SK-N-SH treated with all-trans-retinoic acid at 6 μM for 48 hours (cell line): ENCODE results near the gene LRIG2.

ENCODE experiments used
- ARNTL ChIP-seq: fragments of 450-650 bp; formaldehyde crosslinking; IDR thresholded peaks from 2 replicates; pipeline ENCODE4 v1.5.0; 2020; ENCODE audit warnings: low read depth, mild to moderate bottlenecking, moderate library complexity, borderline replicate concordance
- BACH2 ChIP-seq: fragments of 250-450 bp; sonication (Bioruptor Pico); IDR thresholded peaks from 2 replicates; pipeline ENCODE4 v1.9.0; 2021; ENCODE audit warnings: mild to moderate bottlenecking, borderline replicate concordance
- CSDC2 ChIP-seq: fragments of 250-450 bp; sonication (Bioruptor Pico); IDR thresholded peaks from 2 replicates; pipeline ENCODE4 v1.5.0; 2020; ENCODE audit warnings: mild to moderate bottlenecking, moderate library complexity
- GLIS3 ChIP-seq: fragments of 250-450 bp; sonication (Bioruptor Pico); IDR thresholded peaks from 2 replicates; pipeline ENCODE4 v1.5.0; 2020; ENCODE audit warnings: mild to moderate bottlenecking, moderate library complexity
- ISL1 ChIP-seq: fragments of 250-450 bp; sonication (Bioruptor Pico); IDR thresholded peaks from 2 replicates; pipeline ENCODE4 v2.1.2; 2022; ENCODE audit warnings: mild to moderate bottlenecking, moderate library complexity
- OSR1 ChIP-seq: fragments of 250-450 bp; sonication (Bioruptor Pico); IDR thresholded peaks from 2 replicates; pipeline ENCODE4 v1.8.0; 2022; ENCODE audit warnings: moderate library complexity, mild to moderate bottlenecking, inconsistent platforms
- PATZ1 ChIP-seq: fragments of 250-450 bp; sonication (Bioruptor Pico); IDR thresholded peaks from 2 replicates; pipeline ENCODE4 v1.8.0; 2020; ENCODE audit warnings: mild to moderate bottlenecking, moderate library complexity, borderline replicate concordance
- TCF4 ChIP-seq: fragments of 250-450 bp; sonication (Bioruptor Pico); IDR thresholded peaks from 2 replicates; pipeline ENCODE4 v1.8.0; 2021; ENCODE audit warnings: mild to moderate bottlenecking, moderate library complexity, borderline replicate concordance
- ZC3H10 ChIP-seq: fragments of 250-450 bp; sonication (Bioruptor Pico); IDR thresholded peaks from 2 replicates; pipeline ENCODE4 v1.5.1; 2021; ENCODE audit warnings: mild to moderate bottlenecking, moderate library complexity
- ZFP3 ChIP-seq: fragments of 250-450 bp; sonication (Bioruptor Pico); IDR thresholded peaks from 2 replicates; pipeline ENCODE4 v1.5.0; 2020; ENCODE audit warnings: mild to moderate bottlenecking, moderate library complexity
- TF ChIP-seq, protein P1 (sequence below): fragments of 250-450 bp; sonication (Bioruptor Pico); IDR thresholded peaks from 2 replicates; pipeline ENCODE4 v1.5.1; 2020; ENCODE audit warnings: low read depth, mild to moderate bottlenecking, moderate library complexity
- TF ChIP-seq, protein P2 (sequence below): fragments of 250-450 bp; sonication (Bioruptor Pico); IDR thresholded peaks from 2 replicates; pipeline ENCODE4 v1.8.0; 2021; ENCODE audit warnings: low read depth, mild to moderate bottlenecking, moderate library complexity, borderline replicate concordance
- TF ChIP-seq, protein P3 (sequence below): fragments of 250-450 bp; sonication (Bioruptor Pico); IDR thresholded peaks from 2 replicates; pipeline ENCODE4 v1.5.0; 2020; ENCODE audit warnings: mild to moderate bottlenecking, moderate library complexity
- TF ChIP-seq, protein P4 (sequence below): fragments of 250-450 bp; sonication (Bioruptor Pico); IDR thresholded peaks from 2 replicates; pipeline ENCODE4 v1.5.1; 2021; ENCODE audit warnings: mild to moderate bottlenecking, moderate library complexity

DNA sequence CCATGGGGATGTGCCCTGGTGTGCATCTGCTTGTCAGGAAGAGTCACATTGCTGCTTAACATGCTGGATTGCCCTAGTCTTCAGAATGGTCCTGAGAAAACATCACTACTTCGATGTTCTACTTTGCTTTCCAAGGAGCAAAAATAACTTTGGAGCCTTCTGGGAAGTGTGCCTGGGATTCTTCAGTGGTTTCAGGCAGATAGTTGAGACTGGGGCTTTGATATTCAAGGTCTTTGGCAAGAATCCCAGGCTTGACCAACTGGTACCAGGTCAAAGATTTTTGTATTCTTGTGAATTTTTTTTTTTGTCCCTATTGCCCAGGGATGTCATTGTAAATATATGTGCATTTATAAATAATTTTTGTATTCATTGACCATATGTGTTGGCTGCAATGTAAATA, 51.4 kb downstream of the LRIG2 start:
- TF ChIP-seq ZFP3 (CRISPR knock-in tag) (no peak), PATZ1 (CRISPR knock-in tag) (no peak), GLIS3 (no peak), ARNTL (CRISPR knock-in tag) (no peak), OSR1 (CRISPR knock-in tag) (no peak), BACH2 (CRISPR knock-in tag) (no peak), CSDC2 (no peak), TCF4 (CRISPR knock-in tag) (no peak), ZC3H10 (CRISPR knock-in tag) (no peak), ISL1 (CRISPR knock-in tag) (no peak)
- TF ChIP-seq, protein P1, sequence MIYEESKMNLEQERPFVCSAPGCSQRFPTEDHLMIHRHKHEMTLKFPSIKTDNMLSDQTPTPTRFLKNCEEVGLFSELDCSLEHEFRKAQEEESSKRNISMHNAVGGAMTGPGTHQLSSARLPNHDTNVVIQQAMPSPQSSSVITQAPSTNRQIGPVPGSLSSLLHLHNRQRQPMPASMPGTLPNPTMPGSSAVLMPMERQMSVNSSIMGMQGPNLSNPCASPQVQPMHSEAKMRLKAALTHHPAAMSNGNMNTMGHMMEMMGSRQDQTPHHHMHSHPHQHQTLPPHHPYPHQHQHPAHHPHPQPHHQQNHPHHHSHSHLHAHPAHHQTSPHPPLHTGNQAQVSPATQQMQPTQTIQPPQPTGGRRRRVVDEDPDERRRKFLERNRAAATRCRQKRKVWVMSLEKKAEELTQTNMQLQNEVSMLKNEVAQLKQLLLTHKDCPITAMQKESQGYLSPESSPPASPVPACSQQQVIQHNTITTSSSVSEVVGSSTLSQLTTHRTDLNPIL (CRISPR knock-in tag): no peak
- TF ChIP-seq, protein P2, sequence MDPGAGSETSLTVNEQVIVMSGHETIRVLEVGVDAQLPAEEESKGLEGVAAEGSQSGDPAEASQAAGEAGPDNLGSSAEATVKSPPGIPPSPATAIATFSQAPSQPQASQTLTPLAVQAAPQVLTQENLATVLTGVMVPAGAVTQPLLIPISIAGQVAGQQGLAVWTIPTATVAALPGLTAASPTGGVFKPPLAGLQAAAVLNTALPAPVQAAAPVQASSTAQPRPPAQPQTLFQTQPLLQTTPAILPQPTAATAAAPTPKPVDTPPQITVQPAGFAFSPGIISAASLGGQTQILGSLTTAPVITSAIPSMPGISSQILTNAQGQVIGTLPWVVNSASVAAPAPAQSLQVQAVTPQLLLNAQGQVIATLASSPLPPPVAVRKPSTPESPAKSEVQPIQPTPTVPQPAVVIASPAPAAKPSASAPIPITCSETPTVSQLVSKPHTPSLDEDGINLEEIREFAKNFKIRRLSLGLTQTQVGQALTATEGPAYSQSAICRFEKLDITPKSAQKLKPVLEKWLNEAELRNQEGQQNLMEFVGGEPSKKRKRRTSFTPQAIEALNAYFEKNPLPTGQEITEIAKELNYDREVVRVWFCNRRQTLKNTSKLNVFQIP (CRISPR knock-in tag): no peak
- TF ChIP-seq, protein P3, sequence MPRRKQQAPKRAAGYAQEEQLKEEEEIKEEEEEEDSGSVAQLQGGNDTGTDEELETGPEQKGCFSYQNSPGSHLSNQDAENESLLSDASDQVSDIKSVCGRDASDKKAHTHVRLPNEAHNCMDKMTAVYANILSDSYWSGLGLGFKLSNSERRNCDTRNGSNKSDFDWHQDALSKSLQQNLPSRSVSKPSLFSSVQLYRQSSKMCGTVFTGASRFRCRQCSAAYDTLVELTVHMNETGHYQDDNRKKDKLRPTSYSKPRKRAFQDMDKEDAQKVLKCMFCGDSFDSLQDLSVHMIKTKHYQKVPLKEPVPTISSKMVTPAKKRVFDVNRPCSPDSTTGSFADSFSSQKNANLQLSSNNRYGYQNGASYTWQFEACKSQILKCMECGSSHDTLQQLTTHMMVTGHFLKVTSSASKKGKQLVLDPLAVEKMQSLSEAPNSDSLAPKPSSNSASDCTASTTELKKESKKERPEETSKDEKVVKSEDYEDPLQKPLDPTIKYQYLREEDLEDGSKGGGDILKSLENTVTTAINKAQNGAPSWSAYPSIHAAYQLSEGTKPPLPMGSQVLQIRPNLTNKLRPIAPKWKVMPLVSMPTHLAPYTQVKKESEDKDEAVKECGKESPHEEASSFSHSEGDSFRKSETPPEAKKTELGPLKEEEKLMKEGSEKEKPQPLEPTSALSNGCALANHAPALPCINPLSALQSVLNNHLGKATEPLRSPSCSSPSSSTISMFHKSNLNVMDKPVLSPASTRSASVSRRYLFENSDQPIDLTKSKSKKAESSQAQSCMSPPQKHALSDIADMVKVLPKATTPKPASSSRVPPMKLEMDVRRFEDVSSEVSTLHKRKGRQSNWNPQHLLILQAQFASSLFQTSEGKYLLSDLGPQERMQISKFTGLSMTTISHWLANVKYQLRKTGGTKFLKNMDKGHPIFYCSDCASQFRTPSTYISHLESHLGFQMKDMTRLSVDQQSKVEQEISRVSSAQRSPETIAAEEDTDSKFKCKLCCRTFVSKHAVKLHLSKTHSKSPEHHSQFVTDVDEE (CRISPR knock-in tag): no peak
- TF ChIP-seq, protein P4, sequence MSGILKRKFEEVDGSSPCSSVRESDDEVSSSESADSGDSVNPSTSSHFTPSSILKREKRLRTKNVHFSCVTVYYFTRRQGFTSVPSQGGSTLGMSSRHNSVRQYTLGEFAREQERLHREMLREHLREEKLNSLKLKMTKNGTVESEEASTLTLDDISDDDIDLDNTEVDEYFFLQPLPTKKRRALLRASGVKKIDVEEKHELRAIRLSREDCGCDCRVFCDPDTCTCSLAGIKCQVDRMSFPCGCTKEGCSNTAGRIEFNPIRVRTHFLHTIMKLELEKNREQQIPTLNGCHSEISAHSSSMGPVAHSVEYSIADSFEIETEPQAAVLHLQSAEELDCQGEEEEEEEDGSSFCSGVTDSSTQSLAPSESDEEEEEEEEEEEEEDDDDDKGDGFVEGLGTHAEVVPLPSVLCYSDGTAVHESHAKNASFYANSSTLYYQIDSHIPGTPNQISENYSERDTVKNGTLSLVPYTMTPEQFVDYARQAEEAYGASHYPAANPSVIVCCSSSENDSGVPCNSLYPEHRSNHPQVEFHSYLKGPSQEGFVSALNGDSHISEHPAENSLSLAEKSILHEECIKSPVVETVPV (CRISPR knock-in tag): no peak
